ENCODE data around the gene ABCA5.

The ABCA5 gene

GRCh38 chr17:69327060-69327831 is at the start of gene ABCA5:
TSS of gene ABCA5 (minus strand) at chr17:69327133. CDS start at chr17:69314415, 12,718 bp downstream.
- in situ Hi-C loops (cut with MboI; ENCODE audit: low sequenced_read_pairs), result no loop called here

- in situ Hi-C loops (cut with MboI; ENCODE audit: low sequenced_read_pairs), result no loop called here
Observed at GRCh38 chr17:69375229-69375628, 48.3 kb upstream of the ABCA5 start.

GRCh38 chr17:69373069-69373468 is 46.1 kb upstream of the ABCA5 start:
- in situ Hi-C loops (cut with MboI; ENCODE audit: low sequenced_read_pairs), result no loop called here

- in situ Hi-C loops (cut with MboI; ENCODE audit: low sequenced_read_pairs), result no loop called here
Observed at GRCh38 chr17:69367298-69367697, 40.4 kb upstream of the ABCA5 start.

GRCh38 chr17:69363488-69364210 is 36.7 kb upstream of the ABCA5 start:
- in situ Hi-C loops (cut with MboI; ENCODE audit: low sequenced_read_pairs), result no loop called here

- in situ Hi-C loops (cut with MboI; ENCODE audit: low sequenced_read_pairs), result no loop called here
Observed at GRCh38 chr17:69361156-69361555, 34.2 kb upstream of the ABCA5 start.

- in situ Hi-C loops (cut with MboI; ENCODE audit: low sequenced_read_pairs), result no loop called here
Observed at GRCh38 chr17:69358688-69359596, 32.0 kb upstream of the ABCA5 start.

- in situ Hi-C loops (cut with MboI; ENCODE audit: low sequenced_read_pairs), result no loop called here
Observed at GRCh38 chr17:69357701-69358100, 30.8 kb upstream of the ABCA5 start.

GRCh38 chr17:69356625-69357024 is 29.7 kb upstream of the ABCA5 start:
- in situ Hi-C loops (cut with MboI; ENCODE audit: low sequenced_read_pairs), result no loop called here

GRCh38 chr17:69350911-69351310 is 24.0 kb upstream of the ABCA5 start:
- in situ Hi-C loops (cut with MboI; ENCODE audit: low sequenced_read_pairs), result no loop called here

- in situ Hi-C loops (cut with MboI; ENCODE audit: low sequenced_read_pairs), result no loop called here
Observed at GRCh38 chr17:69348429-69348828, 21.5 kb upstream of the ABCA5 start.

GRCh38 chr17:69346766-69347165 is 19.8 kb upstream of the ABCA5 start:
- in situ Hi-C loops (cut with MboI; ENCODE audit: low sequenced_read_pairs), result no loop called here

GRCh38 chr17:69344939-69345338 is 18.0 kb upstream of the ABCA5 start:
- in situ Hi-C loops (cut with MboI; ENCODE audit: low sequenced_read_pairs), result no loop called here

- in situ Hi-C loops (cut with MboI; ENCODE audit: low sequenced_read_pairs), result no loop called here
Observed at GRCh38 chr17:69342896-69343644, 16.1 kb upstream of the ABCA5 start.

- in situ Hi-C loops (cut with MboI; ENCODE audit: low sequenced_read_pairs), result no loop called here
Observed at GRCh38 chr17:69339937-69340336, 13.0 kb upstream of the ABCA5 start.

- in situ Hi-C loops (cut with MboI; ENCODE audit: low sequenced_read_pairs), result no loop called here
Observed at GRCh38 chr17:69336996-69337395, 10.1 kb upstream of the ABCA5 start.

GRCh38 chr17:69336580-69336979 is 9.6 kb upstream of the ABCA5 start:
- in situ Hi-C loops (cut with MboI; ENCODE audit: low sequenced_read_pairs), result no loop called here

- in situ Hi-C loops (cut with MboI; ENCODE audit: low sequenced_read_pairs), result no loop called here
Observed at GRCh38 chr17:69335058-69335457, 8.1 kb upstream of the ABCA5 start.

GRCh38 chr17:69333561-69333960 is 6.6 kb upstream of the ABCA5 start:
- in situ Hi-C loops (cut with MboI; ENCODE audit: low sequenced_read_pairs), result no loop called here

GRCh38 chr17:69331756-69332155 is 4.8 kb upstream of the ABCA5 start:
- in situ Hi-C loops (cut with MboI; ENCODE audit: low sequenced_read_pairs), result no loop called here
